ENCODE measurements around the gene TMEM218. TPM values are rescaled to one million over a fixed set of nuclear protein-coding genes. Genes with fewer than 3 reads are reported as not detected.

Gene TMEM218
- total RNA-seq, 1 donor from 2014 or later: 11.9 TPM

DNA sequence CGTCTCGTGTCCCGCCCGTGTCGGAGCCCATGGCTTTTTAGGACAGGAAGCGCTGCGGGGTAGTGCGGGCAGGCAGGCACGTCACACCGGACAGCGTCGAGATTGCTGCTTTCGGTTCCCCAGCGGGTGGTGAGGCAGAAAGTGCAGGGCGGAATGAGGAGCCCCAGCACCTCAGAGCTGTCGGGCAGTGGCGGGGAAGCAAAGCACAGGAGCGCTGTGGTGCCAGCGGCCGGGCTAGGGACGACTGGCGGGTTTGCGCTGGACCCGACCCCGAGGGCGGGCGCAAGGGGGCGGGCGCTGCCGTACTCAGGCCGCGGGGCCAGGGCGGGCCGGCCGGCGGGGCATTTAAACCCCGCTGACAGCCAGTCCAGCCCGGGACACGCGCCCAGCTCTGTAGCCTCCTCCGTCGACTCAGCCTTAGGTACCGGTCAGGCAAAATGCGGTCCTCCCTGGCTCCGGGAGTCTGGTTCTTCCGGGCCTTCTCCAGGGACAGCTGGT lies 48.4 kb downstream of the TMEM218 start, which contains the start of gene SLC37A2:
Gene SLC37A2 (plus strand): TSS at position 375 of the 498 bp plus-strand sequence. CDS start 63 bp downstream, at position 438.
- Mint-ChIP-seq H3K36me3 (ENCODE audit: low read depth, unreplicated experiment) (no peaks in the 10 kb centered on the region), H3K4me3 (ENCODE audit: unreplicated experiment) (peak within 1 kb of the TSS; percentile 82), H3K27me3 (ENCODE audit: low read depth, unreplicated experiment) (peaks cover 21% of the 10 kb centered on the region), H3K4me1 (ENCODE audit: low read depth, unreplicated experiment) (no peaks in the 10 kb centered on the region), H3K27ac (ENCODE audit: unreplicated experiment) (no peak within 1 kb of the TSS), H3K9me3 (ENCODE audit: unreplicated experiment) (no peaks in the 10 kb centered on the region)
- peak; percentile 44 for DNase-seq (ENCODE audit: low read depth)
- TF ChIP-seq, protein P1, sequence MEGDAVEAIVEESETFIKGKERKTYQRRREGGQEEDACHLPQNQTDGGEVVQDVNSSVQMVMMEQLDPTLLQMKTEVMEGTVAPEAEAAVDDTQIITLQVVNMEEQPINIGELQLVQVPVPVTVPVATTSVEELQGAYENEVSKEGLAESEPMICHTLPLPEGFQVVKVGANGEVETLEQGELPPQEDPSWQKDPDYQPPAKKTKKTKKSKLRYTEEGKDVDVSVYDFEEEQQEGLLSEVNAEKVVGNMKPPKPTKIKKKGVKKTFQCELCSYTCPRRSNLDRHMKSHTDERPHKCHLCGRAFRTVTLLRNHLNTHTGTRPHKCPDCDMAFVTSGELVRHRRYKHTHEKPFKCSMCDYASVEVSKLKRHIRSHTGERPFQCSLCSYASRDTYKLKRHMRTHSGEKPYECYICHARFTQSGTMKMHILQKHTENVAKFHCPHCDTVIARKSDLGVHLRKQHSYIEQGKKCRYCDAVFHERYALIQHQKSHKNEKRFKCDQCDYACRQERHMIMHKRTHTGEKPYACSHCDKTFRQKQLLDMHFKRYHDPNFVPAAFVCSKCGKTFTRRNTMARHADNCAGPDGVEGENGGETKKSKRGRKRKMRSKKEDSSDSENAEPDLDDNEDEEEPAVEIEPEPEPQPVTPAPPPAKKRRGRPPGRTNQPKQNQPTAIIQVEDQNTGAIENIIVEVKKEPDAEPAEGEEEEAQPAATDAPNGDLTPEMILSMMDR (IDR thresholded peaks at IDR 0.05; ENCODE audit: insufficient read depth, low read depth, low read length): no peak
- no peak for TF ChIP-seq EZH2 (IDR thresholded peaks at IDR 0.05; ENCODE audit: insufficient read depth, low read length)
- FAIRE-seq: no peak
- H3K36me3 ChIP-seq (ENCODE audit: insufficient read depth, low read length): no peaks in the 10 kb centered on the region
- peak within 1 kb of the TSS; percentile 47 for H3K27ac ChIP-seq (ENCODE audit: low read depth, low read length)
- H3K4me1 ChIP-seq (ENCODE audit: insufficient read depth, low read length): peaks cover 6% of the 10 kb centered on the region
- peak within 1 kb of the TSS; percentile 96 for H2AFZ ChIP-seq (ENCODE audit: low read depth, low read length)
- no peaks in the 10 kb centered on the region for H3K79me2 ChIP-seq (ENCODE audit: insufficient read depth, low read length)
- H3K27me3 ChIP-seq (ENCODE audit: insufficient read depth, low read length): no peaks in the 10 kb centered on the region
- peak within 1 kb of the TSS; percentile 70 for H3K4me3 ChIP-seq (ENCODE audit: insufficient read depth, low read depth, low read length)
- H3K9me3 ChIP-seq (ENCODE audit: insufficient read depth, low read depth, low read length): no peaks in the 10 kb centered on the region
- no peaks in the 10 kb centered on the region for H4K20me1 ChIP-seq (ENCODE audit: insufficient read depth, low read length)
- H3K9ac ChIP-seq (ENCODE audit: low read length): peak within 1 kb of the TSS; percentile 81
- H3K4me2 ChIP-seq (ENCODE audit: low read length): peak within 1 kb of the TSS; percentile 96

DNA sequence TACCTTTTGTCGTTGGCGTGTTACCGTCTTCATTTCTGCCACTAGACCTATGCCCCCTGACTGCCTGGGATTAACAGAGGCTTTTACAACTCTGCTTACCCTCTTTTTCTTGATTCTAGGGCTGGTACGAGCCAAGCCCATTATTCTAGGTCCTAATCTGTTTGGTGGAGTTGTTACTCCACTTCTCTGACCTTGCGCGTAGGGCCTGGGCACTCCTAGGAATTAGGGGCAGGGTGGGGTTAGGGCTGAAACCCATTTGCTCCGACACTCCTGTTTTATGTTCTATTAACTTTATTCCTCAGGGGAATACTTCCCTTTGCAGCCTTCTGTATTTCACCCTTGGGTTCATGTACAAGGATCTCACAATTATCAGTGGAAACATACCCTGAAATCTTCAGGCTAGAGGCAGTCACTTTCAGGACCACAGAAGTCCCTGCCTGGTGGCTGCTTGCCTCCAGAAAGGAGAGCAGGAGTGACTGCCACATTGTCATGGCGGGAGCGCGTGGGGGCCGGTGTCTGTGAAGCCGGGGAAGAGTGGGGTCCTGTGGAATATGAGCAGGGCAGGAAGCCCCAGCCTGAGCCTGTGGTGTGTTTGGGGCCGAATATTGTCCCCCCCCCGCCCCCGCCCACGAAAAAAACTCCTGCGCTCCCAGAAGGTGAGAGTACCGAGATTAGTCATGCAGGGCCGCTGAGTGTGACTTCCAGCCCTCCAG lies 49.1 kb downstream of the TMEM218 start:
- no peaks in the 10 kb centered on the region for H3K27me3 ChIP-seq (ENCODE audit: insufficient read depth, low read length)
- H3K27ac ChIP-seq (ENCODE audit: low read depth, low read length): peak overlapping the region; percentile 47
- peak overlapping the region; percentile 82 for H3K4me3 Mint-ChIP-seq (ENCODE audit: unreplicated experiment)
- no peaks in the 10 kb centered on the region for H3K9me3 Mint-ChIP-seq (ENCODE audit: unreplicated experiment)
- peak overlapping the region; percentile 96 for H3K4me2 ChIP-seq (ENCODE audit: low read length)
- H3K4me1 Mint-ChIP-seq (ENCODE audit: low read depth, unreplicated experiment): no peaks in the 10 kb centered on the region
- FAIRE-seq: no peak
- no peak overlapping the region for H3K27ac Mint-ChIP-seq (ENCODE audit: unreplicated experiment)
- no peaks in the 10 kb centered on the region for H3K9me3 ChIP-seq (ENCODE audit: insufficient read depth, low read depth, low read length)
- no peak for TF ChIP-seq EZH2 (IDR thresholded peaks at IDR 0.05; ENCODE audit: insufficient read depth, low read length)
- TF ChIP-seq, protein P1 (IDR thresholded peaks at IDR 0.05; ENCODE audit: insufficient read depth, low read depth, low read length): no peak
- no peaks in the 10 kb centered on the region for H3K36me3 Mint-ChIP-seq (ENCODE audit: low read depth, unreplicated experiment)
- H3K36me3 ChIP-seq (ENCODE audit: insufficient read depth, low read length): no peaks in the 10 kb centered on the region
- DNase-seq (ENCODE audit: low read depth): no peak
- H3K4me1 ChIP-seq (ENCODE audit: insufficient read depth, low read length): peaks cover 6% of the 10 kb centered on the region
- H3K27me3 Mint-ChIP-seq (ENCODE audit: low read depth, unreplicated experiment): peaks cover 21% of the 10 kb centered on the region
- H4K20me1 ChIP-seq (ENCODE audit: insufficient read depth, low read length): no peaks in the 10 kb centered on the region
- H3K9ac ChIP-seq (ENCODE audit: low read length): peak overlapping the region; percentile 81
- no peaks in the 10 kb centered on the region for H3K79me2 ChIP-seq (ENCODE audit: insufficient read depth, low read length)
- peak overlapping the region; percentile 96 for H2AFZ ChIP-seq (ENCODE audit: low read depth, low read length)
- peak overlapping the region; percentile 70 for H3K4me3 ChIP-seq (ENCODE audit: insufficient read depth, low read depth, low read length)

DNA sequence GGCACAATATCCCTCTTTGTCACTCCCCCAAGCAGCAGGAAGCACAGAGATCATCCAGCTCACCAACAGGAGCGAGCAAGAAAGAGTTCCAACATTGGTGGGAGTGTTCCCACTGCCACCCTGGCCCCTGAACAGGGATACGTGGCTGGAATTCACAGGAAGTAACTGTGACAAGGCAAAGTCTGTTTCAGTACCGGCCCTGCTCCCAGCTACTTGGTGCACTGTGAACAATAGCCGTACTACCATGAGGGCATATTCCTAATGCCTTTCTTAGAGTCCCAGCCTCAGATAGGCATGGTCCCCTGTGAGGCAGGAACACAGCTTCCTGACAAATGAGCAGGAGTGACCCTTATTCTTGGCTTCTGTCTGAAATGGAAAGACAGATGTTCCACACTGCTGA lies 50.1 kb downstream of the TMEM218 start:
- no peaks in the 10 kb centered on the region for H3K9me3 Mint-ChIP-seq (ENCODE audit: unreplicated experiment)
- H3K4me1 Mint-ChIP-seq (ENCODE audit: low read depth, unreplicated experiment): no peaks in the 10 kb centered on the region
- Histone ChIP-seq H3K9ac (ENCODE audit: low read length) (no peak overlapping the region), H3K4me1 (ENCODE audit: insufficient read depth, low read length) (peaks cover 6% of the 10 kb centered on the region), H3K36me3 (ENCODE audit: insufficient read depth, low read length) (no peaks in the 10 kb centered on the region), H3K4me2 (ENCODE audit: low read length) (no peak overlapping the region), H3K27me3 (ENCODE audit: insufficient read depth, low read length) (no peaks in the 10 kb centered on the region), H4K20me1 (ENCODE audit: insufficient read depth, low read length) (no peaks in the 10 kb centered on the region), H3K4me3 (ENCODE audit: insufficient read depth, low read depth, low read length) (no peak overlapping the region), H2AFZ (ENCODE audit: low read depth, low read length) (no peak overlapping the region), H3K9me3 (ENCODE audit: insufficient read depth, low read depth, low read length) (no peaks in the 10 kb centered on the region), H3K27ac (ENCODE audit: low read depth, low read length) (no peak overlapping the region), H3K79me2 (ENCODE audit: insufficient read depth, low read length) (no peaks in the 10 kb centered on the region)
- DNase-seq (ENCODE audit: low read depth) (no peak), FAIRE-seq (no peak)
- TF ChIP-seq, protein P1 (IDR thresholded peaks at IDR 0.05; ENCODE audit: insufficient read depth, low read depth, low read length): no peak
- no peak for TF ChIP-seq EZH2 (IDR thresholded peaks at IDR 0.05; ENCODE audit: insufficient read depth, low read length)
- H3K27me3 Mint-ChIP-seq (ENCODE audit: low read depth, unreplicated experiment): peaks cover 21% of the 10 kb centered on the region
- H3K4me3 Mint-ChIP-seq (ENCODE audit: unreplicated experiment): no peak overlapping the region
- H3K27ac Mint-ChIP-seq (ENCODE audit: unreplicated experiment): no peak overlapping the region
- H3K36me3 Mint-ChIP-seq (ENCODE audit: low read depth, unreplicated experiment): no peaks in the 10 kb centered on the region
